ENCODE measurements around the gene ITGAL. TPM values are rescaled to one million over a fixed set of nuclear protein-coding genes. Genes with fewer than 3 reads are reported as not detected.

Gene ITGAL
- total and polyA plus RNA-seq, 2 of the 13 experiments (the other 11 are each of a cell fraction or from before 2014, with no cell fraction given) = 0.86 to 1.2 TPM

DNA sequence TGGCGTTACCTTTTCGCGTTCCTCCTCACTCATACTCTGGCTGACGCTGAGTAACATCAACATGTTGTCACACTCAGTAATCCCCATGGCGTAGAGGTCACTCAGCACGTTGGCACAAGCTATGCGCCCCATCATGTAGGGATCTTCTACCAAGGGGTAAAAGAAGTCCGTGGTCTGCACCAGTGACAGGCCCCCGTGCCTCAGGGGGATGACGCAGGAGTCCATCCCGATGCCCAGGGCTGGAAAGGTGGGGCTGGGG lies 27.5 kb upstream of the ITGAL start (continued):
- TF ChIP-seq POGZ (CRISPR knock-in tag; IDR thresholded peaks at IDR 0.05) (no peak), FOXC1 (CRISPR knock-in tag; IDR thresholded peaks at IDR 0.05; ENCODE audit: borderline replicate concordance) (0 out of 2 replicates have a peak, but pooled peaks have one; percentile 46), ZNF160 (CRISPR knock-in tag; IDR thresholded peaks at IDR 0.05) (no peak), PAF1 (CRISPR knock-in tag; IDR thresholded peaks at IDR 0.05) (peak; percentile 36; the same call in 1 of the 2 replicates), ZNF225 (CRISPR knock-in tag; IDR thresholded peaks at IDR 0.05) (peak; percentile 28), SP5 (CRISPR knock-in tag; IDR thresholded peaks at IDR 0.05; ENCODE audit: borderline replicate concordance, low read depth) (no peak), ZSCAN21 (CRISPR knock-in tag; IDR thresholded peaks at IDR 0.05; ENCODE audit: borderline replicate concordance) (peak; percentile 17; the same call in 1 of the 2 replicates), ZBTB7A (CRISPR knock-in tag; IDR thresholded peaks at IDR 0.05) (no peak), ZNF788 (CRISPR knock-in tag; IDR thresholded peaks at IDR 0.05; ENCODE audit: borderline replicate concordance) (peak; percentile 12; the same call in 1 of the 2 replicates), SRSF1 (optimal IDR thresholded peaks at IDR 0.05; ENCODE audit: low read depth, low read length) (no peak), HOXA3 (CRISPR knock-in tag; IDR thresholded peaks at IDR 0.05) (0 out of 2 replicates have a peak, but pooled peaks have one; percentile 21), MAFF (IDR thresholded peaks at IDR 0.05; ENCODE audit: low read depth, low read length) (no peak), BHLHE40 (IDR thresholded peaks at IDR 0.05; ENCODE audit: low read length) (no peak), MTA3 (CRISPR knock-in tag; IDR thresholded peaks at IDR 0.05) (no peak), AHDC1 (CRISPR knock-in tag; IDR thresholded peaks at IDR 0.05; ENCODE audit: borderline replicate concordance) (0 out of 2 replicates have a peak, but pooled peaks have one; percentile 26), TOE1 (CRISPR knock-in tag; IDR thresholded peaks at IDR 0.05) (no peak), ZNF780A (CRISPR knock-in tag; IDR thresholded peaks at IDR 0.05) (no peak), ZNF431 (CRISPR knock-in tag; IDR thresholded peaks at IDR 0.05; ENCODE audit: borderline replicate concordance, low read depth) (no peak), ZSCAN12 (CRISPR knock-in tag; IDR thresholded peaks at IDR 0.05) (no peak), ZNF256 (CRISPR knock-in tag; conservative IDR thresholded peaks at IDR 0.05) (no peak), MEIS2 (CRISPR knock-in tag; IDR thresholded peaks at IDR 0.05) (0 out of 2 replicates have a peak, but pooled peaks have one; percentile 13), NFE2L1 (CRISPR knock-in tag; IDR thresholded peaks at IDR 0.05; ENCODE audit: borderline replicate concordance) (0 out of 2 replicates have a peak, but pooled peaks have one; percentile 1), NCOA5 (CRISPR knock-in tag; IDR thresholded peaks at IDR 0.05) (no peak), MYNN (CRISPR knock-in tag; IDR thresholded peaks at IDR 0.05; ENCODE audit: low read depth) (no peak)
- TF ChIP-seq, protein P1, sequence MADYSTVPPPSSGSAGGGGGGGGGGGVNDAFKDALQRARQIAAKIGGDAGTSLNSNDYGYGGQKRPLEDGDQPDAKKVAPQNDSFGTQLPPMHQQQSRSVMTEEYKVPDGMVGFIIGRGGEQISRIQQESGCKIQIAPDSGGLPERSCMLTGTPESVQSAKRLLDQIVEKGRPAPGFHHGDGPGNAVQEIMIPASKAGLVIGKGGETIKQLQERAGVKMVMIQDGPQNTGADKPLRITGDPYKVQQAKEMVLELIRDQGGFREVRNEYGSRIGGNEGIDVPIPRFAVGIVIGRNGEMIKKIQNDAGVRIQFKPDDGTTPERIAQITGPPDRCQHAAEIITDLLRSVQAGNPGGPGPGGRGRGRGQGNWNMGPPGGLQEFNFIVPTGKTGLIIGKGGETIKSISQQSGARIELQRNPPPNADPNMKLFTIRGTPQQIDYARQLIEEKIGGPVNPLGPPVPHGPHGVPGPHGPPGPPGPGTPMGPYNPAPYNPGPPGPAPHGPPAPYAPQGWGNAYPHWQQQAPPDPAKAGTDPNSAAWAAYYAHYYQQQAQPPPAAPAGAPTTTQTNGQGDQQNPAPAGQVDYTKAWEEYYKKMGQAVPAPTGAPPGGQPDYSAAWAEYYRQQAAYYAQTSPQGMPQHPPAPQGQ (CRISPR knock-in tag; IDR thresholded peaks at IDR 0.05; ENCODE audit: borderline replicate concordance) = peak; percentile 49; the same call in 1 of the 2 replicates
